AG09319 (cell line): ENCODE measurements around the gene TEX29.

Source experiments
- DNase-seq: peaks from one replicate; pipeline ENCODE4 v3.0.0-alpha.2; 2010; ENCODE audit warnings: low read depth; ENCODE audit errors: extremely low read depth
- TF ChIP-seq, protein P1 (sequence below): IDR thresholded peaks from 2 replicates; pipeline ENCODE4 v1.5.1; 2011; ENCODE audit warnings: low read depth, mild to moderate bottlenecking, inconsistent platforms, low read length, moderate library complexity

The TEX29 gene

GRCh38 chr13:111303559-111303958 is 16.9 kb upstream of the TEX29 start:
- no peak for DNase-seq
- TF ChIP-seq, protein P1, sequence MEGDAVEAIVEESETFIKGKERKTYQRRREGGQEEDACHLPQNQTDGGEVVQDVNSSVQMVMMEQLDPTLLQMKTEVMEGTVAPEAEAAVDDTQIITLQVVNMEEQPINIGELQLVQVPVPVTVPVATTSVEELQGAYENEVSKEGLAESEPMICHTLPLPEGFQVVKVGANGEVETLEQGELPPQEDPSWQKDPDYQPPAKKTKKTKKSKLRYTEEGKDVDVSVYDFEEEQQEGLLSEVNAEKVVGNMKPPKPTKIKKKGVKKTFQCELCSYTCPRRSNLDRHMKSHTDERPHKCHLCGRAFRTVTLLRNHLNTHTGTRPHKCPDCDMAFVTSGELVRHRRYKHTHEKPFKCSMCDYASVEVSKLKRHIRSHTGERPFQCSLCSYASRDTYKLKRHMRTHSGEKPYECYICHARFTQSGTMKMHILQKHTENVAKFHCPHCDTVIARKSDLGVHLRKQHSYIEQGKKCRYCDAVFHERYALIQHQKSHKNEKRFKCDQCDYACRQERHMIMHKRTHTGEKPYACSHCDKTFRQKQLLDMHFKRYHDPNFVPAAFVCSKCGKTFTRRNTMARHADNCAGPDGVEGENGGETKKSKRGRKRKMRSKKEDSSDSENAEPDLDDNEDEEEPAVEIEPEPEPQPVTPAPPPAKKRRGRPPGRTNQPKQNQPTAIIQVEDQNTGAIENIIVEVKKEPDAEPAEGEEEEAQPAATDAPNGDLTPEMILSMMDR, result no peak

DNA sequence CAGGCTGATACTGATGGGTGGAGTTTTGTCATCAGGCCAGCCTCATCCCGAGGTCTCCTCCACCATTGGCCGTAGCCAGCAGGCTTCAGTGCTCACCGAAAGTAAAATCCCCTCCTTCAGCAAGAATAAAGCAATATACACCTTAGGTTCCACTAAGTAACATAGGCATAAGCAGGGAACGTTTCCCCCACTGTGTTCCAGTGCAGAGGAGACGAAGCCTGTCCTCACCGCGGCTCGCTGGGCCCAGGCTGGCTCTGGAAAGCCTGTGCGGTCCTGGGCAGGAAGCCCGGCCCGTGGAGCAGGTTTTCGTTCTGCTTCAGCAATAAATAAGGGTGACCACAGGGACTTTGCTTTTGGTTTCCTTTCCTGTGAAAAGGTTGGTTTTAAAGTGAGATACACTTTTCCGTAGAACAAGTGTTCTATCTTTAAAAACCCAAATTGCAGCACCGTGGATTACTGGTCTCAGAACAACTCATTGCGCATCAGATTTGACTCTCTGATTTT is 16.3 kb upstream of the TEX29 start:
- TF ChIP-seq, protein P1, result no peak
- no peak for DNase-seq

DNA sequence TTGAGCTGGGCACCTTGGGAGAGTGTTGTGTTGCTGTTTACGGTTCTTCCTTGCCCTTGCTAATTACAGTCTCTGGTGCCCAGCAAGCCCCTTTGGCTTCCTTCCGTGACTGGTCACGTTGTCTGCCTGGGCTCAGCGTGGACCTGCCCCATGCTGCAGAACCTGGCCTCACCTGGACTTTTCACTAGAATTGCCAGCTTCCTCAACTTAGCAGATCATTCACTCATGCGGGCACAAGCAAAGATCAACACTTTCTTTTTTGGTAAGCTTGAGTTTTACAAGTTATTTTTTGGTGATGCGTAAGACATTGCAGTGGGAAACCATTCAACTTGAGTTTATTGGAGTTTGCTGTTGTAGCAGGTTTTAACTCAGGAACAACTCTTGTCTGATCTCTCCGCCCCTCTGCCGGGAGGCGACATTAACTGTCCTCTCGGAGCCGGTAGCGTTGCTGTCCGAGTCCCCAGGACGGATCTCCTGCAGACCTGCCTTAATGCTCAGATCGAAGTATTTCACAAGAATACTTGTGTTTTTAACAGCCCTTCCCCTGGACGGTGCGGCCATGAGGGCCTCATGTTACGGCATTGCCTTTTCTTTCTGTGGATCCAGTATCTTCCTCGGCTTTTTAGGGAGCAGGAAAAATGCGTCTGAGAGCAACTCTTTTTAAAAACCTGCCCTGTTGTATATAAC is 15.7 kb upstream of the TEX29 start:
- TF ChIP-seq, protein P1, result no peak
- DNase-seq, result no peak

- DNase-seq, result no peak
- TF ChIP-seq, protein P1, result no peak
Observed at GRCh38 chr13:111312944-111313590, 7.4 kb upstream of the TEX29 start.

DNA sequence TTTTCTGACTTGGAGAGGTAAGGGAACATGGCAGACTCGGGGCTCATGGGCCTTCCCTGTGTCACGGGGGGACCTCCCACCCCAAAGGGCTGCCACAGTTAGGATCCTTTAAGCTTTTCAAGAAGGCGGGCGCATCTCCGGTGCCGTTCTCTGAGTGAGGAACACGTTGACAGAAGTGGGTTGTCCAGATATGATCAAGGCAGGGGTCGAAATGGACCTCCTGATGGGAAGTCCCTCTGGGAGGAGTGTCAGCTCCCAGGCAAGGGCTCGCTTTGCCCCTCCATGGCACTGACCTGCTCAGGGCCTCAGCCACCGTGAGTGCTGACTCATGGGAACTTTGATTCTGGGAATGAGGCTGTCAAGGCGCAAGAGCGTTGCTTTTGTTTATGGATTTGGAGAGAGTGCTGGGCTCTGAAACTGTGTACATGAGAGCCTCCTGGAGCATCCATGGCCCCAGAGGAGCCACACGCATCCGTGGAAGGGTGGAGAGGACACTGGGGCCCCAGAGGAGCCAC is 6.5 kb upstream of the TEX29 start:
- DNase-seq, result no peak
- TF ChIP-seq, protein P1, result no peak

DNA sequence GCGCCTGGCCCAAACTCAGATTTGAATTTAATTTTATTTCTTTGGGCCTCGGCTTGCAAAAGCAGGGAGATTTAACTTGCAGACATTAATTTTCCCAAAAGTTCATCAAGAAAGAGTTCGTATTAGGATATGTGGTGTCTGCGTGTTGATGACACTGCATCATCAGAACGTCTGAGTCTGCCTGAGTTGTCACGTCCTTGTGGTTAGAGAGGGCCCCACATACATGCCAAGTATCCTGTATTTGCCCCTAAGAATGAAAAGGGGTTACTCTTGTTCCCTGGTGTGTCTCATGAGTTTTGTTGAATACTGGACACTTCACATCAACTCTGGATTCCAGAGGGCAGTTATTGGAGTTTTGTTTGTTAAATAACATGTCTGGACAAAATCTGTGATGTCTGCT is 5.6 kb upstream of the TEX29 start:
- TF ChIP-seq, protein P1, result no peak

DNA sequence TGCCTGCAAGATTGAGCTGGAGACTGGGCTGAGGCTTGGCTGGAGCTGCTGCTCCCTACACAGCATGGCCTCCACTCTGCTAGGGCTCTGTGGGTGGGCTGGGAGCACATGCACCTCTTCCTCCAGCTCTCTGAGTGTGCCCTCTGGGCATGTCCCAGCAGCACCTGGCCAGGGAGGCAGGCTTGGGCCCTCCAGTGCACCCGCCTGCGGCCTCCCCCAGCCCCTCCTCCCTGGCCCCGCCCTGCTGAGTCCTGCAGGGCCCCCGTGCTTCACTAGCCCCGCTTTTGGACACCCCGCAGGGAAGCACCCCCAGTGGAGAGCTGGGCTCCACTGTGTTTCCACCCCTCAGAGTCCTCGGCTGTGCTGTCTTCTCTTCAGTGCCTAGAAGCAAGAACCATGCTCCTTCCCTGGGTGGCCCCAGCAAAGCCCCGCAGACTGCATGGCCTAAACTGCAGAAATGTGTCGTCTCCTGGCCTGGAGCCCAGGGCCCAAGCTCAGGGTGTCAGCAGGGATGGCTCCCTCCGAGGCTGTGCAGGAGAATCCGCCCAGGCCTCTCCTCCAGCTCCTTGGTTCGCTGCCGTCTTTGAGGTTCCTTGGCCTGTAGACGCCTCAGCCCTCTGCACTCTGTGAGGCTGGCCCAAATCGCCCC is 5.0 kb upstream of the TEX29 start:
- TF ChIP-seq, protein P1, result no peak
- no peak for DNase-seq

More for the DNA sequence above, 5.6 kb upstream of the TEX29 start:
- no peak for DNase-seq
